ENCODE measurements around the gene SETX.

The SETX gene

DNA sequence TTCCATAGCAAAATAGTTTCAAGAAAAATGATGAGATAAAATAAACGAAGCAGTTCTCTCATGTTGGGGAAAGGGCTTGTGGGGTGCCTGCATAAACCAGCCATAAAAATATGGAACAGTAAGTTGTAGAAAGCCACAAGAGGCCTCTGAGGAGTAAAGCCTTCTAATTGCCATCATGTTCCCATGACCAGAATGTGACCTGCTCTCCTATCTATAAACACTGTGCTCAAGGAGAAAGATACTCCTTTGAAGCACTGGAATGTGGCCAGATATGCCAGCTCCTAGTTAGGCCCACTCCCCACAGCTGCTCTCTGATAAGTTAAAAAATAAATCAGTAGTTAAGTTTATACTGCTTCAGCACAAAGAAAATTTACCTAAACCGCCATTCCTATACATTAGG, 65.8 kb downstream of the SETX start:
- no peaks in the 10 kb centered on the region; the same call in 1 of the 2 replicates for H4K20me1 ChIP-seq (ENCODE audit: insufficient read depth, low read length)

DNA sequence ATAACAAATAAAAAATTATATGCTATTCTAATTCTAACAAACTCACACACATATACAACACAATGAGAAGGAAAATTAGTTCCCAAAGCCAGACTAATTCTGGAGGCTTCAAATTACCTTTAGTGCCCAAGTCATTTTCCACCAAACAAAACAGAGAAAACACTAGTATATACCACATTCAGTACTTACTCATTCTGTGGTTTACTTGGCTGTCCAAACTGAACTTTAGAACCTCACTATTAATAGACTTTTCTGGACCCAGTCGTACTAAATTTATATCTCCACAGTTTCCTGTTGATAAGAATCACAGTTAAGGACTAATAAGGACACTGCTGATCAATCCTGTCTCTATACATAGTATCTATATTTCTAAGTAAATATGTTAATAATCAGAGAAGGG, 66.4 kb downstream of the SETX start:
- H3K4me1 ChIP-seq (ENCODE audit: low read length), result no peaks in the 10 kb centered on the region
- peaks cover 34% of the 10 kb centered on the region for H3K36me3 ChIP-seq (replicated peaks; ENCODE audit: low read depth, low read length)
- no peaks in the 10 kb centered on the region for H3K27me3 ChIP-seq (ENCODE audit: low read depth, low read length)
- no peak overlapping the region for H3K4me2 ChIP-seq (ENCODE audit: low read length)
- H3K9ac ChIP-seq (ENCODE audit: low read length), result no peak overlapping the region
- no peaks in the 10 kb centered on the region for H3K9me3 ChIP-seq (ENCODE audit: insufficient read depth, low read length)
- TF ChIP-seq CTCF (IDR thresholded peaks at IDR 0.05; ENCODE audit: low read depth, low read length), result no peak
- TF ChIP-seq EZH2phosphoT487 (IDR thresholded peaks at IDR 0.05; ENCODE audit: low read depth), result no peak
- H3K79me2 ChIP-seq (ENCODE audit: low read length), result no peaks in the 10 kb centered on the region
- no peak overlapping the region for H3K4me3 ChIP-seq (ENCODE audit: low read length)
- H3K27ac ChIP-seq (ENCODE audit: low read length), result no peak overlapping the region
- no peak overlapping the region for H2AFZ ChIP-seq (ENCODE audit: low read depth, low read length)
- H4K20me1 ChIP-seq (ENCODE audit: insufficient read depth, low read length), result no peaks in the 10 kb centered on the region; the same call in 1 of the 2 replicates

More for the DNA sequence above, 65.8 kb downstream of the SETX start:
- H3K27ac ChIP-seq (ENCODE audit: low read length), result no peak overlapping the region
- no peaks in the 10 kb centered on the region for H3K27me3 ChIP-seq (ENCODE audit: low read depth, low read length)
- no peak overlapping the region for H3K4me2 ChIP-seq (ENCODE audit: low read length)
- H3K79me2 ChIP-seq (ENCODE audit: low read length), result no peaks in the 10 kb centered on the region
- no peak for TF ChIP-seq EZH2phosphoT487 (IDR thresholded peaks at IDR 0.05; ENCODE audit: low read depth)
- TF ChIP-seq CTCF (IDR thresholded peaks at IDR 0.05; ENCODE audit: low read depth, low read length), result no peak
- peaks cover 31% of the 10 kb centered on the region for H3K36me3 ChIP-seq (replicated peaks; ENCODE audit: low read depth, low read length)
- H3K4me3 ChIP-seq (ENCODE audit: low read length), result no peak overlapping the region
- H2AFZ ChIP-seq (ENCODE audit: low read depth, low read length), result no peak overlapping the region
- no peak overlapping the region for H3K9ac ChIP-seq (ENCODE audit: low read length)
- H3K4me1 ChIP-seq (ENCODE audit: low read length), result no peaks in the 10 kb centered on the region
- H3K9me3 ChIP-seq (ENCODE audit: insufficient read depth, low read length), result no peaks in the 10 kb centered on the region

- H3K36me3 ChIP-seq (replicated peaks; ENCODE audit: low read depth, low read length), result peaks cover 39% of the 10 kb centered on the region
Observed at GRCh38 chr9:132287256-132287760, 67.5 kb downstream of the SETX start.

GRCh38 chr9:132283863-132284262, 70.9 kb downstream of the SETX start:
- Histone ChIP-seq H3K9me3 (ENCODE audit: insufficient read depth, low read length) (no peaks in the 10 kb centered on the region), H4K20me1 (ENCODE audit: insufficient read depth, low read length) (no peaks in the 10 kb centered on the region), H3K36me3 (replicated peaks; ENCODE audit: low read depth, low read length) (peaks cover 61% of the 10 kb centered on the region), H3K4me3 (ENCODE audit: low read length) (no peak overlapping the region), H3K9ac (ENCODE audit: low read length) (no peak overlapping the region), H2AFZ (ENCODE audit: low read depth, low read length) (no peak overlapping the region), H3K4me1 (ENCODE audit: low read length) (no peaks in the 10 kb centered on the region), H3K27ac (ENCODE audit: low read length) (no peak overlapping the region), H3K79me2 (ENCODE audit: low read length) (no peaks in the 10 kb centered on the region), H3K4me2 (ENCODE audit: low read length) (no peak overlapping the region), H3K27me3 (ENCODE audit: low read depth, low read length) (no peaks in the 10 kb centered on the region)
- no peak for TF ChIP-seq CTCF (IDR thresholded peaks at IDR 0.05; ENCODE audit: low read depth, low read length)
- TF ChIP-seq EZH2phosphoT487 (IDR thresholded peaks at IDR 0.05; ENCODE audit: low read depth), result no peak

More at GRCh38 chr9:132287256-132287760, 67.5 kb downstream of the SETX start:
- no peak overlapping the region for H3K4me2 ChIP-seq (ENCODE audit: low read length)
- H4K20me1 ChIP-seq (ENCODE audit: insufficient read depth, low read length), result no peaks in the 10 kb centered on the region
- no peak overlapping the region for H3K9ac ChIP-seq (ENCODE audit: low read length)
- H3K4me3 ChIP-seq (ENCODE audit: low read length), result no peak overlapping the region
- no peak for TF ChIP-seq EZH2phosphoT487 (IDR thresholded peaks at IDR 0.05; ENCODE audit: low read depth)
- TF ChIP-seq CTCF (IDR thresholded peaks at IDR 0.05; ENCODE audit: low read depth, low read length), result no peak
- H3K79me2 ChIP-seq (ENCODE audit: low read length), result no peaks in the 10 kb centered on the region
- no peaks in the 10 kb centered on the region for H3K9me3 ChIP-seq (ENCODE audit: insufficient read depth, low read length)
- no peaks in the 10 kb centered on the region for H3K27me3 ChIP-seq (ENCODE audit: low read depth, low read length)
- H3K27ac ChIP-seq (ENCODE audit: low read length), result no peak overlapping the region
- no peaks in the 10 kb centered on the region for H3K4me1 ChIP-seq (ENCODE audit: low read length)
- no peak overlapping the region for H2AFZ ChIP-seq (ENCODE audit: low read depth, low read length)

Measured in OCI-LY3 (cell line).